Left renal pelvis (tissue), 4 donors: ENCODE results near the gene APMAP. TPM values are rescaled to one million over a fixed set of nuclear protein-coding genes. Genes with fewer than 3 reads are reported as not detected.

Experiments
- DNase-seq, 4 donors: peaks; one replicate each; pipeline ENCODE4 v3.0.0-alpha.2; 2013; ENCODE audit warnings: low read depth in 4 of 4, low spot score in 3 of 4
- polyA plus RNA-seq, 4 donors: library from polyadenylated mRNA; unstranded; fragments of 120-200 nt; gene quantifications; one replicate each; pipeline ENCODE4 v1.2.1, GENCODE V29; 2013; ENCODE audit not compliant: insufficient read length in 4 of 4

The APMAP gene
- polyA plus RNA-seq, 4 donors: 89.4 to 108 (median 97.1) TPM

DNA sequence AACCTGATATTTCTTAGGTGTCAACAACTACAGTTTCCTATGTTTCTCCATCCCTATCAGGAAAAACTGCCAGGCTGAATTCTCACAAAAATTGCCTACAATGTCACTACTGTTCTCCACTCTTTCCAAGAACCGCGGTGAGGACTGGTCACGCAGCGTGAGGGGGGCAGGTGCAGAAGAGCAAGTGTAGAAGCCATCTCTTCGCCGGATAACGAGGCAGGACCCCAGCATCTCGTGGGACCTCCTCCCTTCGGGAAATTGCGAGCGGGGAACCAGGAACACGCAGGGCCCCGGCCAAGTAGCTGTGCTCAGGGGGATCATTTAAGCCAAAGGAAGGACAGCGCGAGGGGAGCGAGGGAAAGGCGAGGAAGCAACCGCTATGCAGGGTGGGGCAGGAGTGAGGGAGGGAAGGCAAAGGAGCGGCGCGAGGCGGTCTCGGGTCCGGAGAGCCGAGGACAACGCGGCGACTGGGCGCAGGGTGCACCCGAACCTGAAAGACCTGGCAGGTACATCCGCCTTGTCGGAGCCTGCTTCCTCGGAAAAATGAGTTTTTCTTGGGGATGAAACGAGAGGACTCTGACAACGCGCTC, 559 bp downstream of the APMAP start:
- no peak for DNase-seq

DNA sequence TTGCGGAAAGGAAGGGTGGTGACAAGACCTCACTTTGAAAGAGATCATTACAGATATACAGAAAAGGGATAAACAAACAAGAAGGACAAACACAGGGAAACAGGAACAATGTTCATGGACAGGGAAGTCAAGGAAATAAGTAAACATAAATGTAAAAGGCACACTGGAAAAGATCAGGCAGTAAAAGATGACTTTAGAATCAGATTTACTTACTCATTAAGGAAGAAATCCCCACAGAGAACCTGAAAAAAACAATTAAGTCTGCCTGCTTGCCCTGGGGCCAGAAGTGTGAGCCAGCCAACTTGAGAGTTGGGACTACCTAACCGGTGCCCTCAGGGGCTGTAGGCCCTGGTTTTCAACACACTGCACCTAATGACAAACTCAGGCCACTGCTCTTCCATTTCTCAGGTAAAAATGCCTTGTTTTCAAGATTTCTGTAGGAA, 1.7 kb downstream of the APMAP start:
- DNase-seq: no peak

DNA sequence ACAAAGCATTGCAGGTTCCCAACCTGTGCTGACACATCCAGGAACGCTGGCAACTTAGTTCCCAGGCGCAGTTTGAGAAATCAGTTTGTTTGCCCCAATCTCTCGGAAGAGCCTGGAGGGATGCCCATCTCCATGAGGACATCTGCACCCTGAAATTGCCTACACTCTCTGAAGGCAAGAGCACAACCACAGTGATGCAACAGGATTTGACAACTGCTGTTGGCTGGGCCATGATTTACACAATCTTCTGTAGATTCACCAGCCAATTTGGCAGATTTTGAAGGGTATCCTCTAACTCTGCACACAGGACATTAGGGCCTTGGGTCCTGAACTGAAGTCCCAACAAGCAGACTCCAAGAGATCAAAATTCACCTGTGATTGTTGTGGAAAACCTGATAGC, 3.4 kb downstream of the APMAP start:
- DNase-seq: no peak

DNA sequence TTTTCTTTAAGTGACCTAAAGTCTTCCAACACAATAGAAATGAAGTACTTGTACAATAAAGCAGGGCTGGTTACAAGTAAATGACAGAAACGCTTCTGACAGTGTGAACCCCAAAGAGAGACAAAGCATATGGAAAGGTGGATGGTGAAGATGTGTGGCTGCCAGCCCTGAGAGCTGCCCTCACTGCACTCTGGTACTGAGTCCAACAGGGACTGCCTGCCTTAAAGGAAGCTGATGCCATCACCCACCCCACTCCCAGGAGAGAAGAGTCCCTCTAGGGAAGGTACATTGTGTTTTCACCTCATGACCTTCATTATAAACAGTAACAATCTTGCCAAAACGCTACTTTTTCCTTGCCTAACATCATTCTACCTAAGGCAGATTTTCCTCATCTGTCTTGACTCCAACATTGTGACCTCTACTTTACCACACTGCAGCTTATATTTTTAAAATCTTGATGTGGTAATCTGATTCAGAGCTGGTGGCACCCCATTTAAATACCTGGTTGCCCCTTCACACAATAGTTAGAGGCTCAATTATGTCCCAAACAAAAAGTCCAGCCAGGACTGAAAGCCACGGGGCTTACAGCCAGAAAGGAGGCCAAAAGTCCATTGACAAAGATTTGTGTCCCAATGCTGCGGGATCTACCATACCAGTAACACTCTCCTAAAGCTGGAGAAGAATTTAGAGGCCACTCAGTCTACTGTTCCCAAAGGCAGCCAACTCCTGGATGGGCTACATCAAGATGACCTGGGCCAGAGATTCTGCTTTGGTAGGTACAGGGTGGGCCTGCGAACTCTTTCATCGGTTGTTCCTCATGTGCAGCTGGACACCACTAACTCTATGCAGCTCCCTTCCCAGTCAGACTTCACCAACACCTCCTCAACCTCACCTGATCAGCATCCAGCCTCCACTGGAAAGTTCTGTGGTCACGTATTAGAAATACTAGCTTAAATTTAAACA, 4.4 kb downstream of the APMAP start:
- DNase-seq: no peak

DNA sequence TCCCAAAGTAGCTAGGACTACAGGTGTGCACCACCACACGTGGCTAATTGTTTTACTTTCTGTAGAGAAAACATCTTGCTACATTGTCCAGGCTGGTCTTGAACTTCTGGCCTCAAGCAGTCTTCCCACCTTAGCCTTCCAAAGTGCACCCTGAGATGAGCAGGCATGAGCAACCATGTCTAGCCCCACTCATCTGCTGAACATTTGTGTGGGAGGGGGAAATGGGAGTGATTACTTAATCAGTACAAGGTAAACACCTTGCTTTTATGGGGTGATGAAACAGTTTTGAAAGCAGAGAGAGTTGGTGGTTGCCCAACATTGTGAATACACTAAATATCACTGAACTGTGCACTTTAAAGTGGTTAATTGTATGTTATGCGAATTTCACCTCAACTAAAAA, 5.3 kb downstream of the APMAP start:
- DNase-seq: no peak

DNA sequence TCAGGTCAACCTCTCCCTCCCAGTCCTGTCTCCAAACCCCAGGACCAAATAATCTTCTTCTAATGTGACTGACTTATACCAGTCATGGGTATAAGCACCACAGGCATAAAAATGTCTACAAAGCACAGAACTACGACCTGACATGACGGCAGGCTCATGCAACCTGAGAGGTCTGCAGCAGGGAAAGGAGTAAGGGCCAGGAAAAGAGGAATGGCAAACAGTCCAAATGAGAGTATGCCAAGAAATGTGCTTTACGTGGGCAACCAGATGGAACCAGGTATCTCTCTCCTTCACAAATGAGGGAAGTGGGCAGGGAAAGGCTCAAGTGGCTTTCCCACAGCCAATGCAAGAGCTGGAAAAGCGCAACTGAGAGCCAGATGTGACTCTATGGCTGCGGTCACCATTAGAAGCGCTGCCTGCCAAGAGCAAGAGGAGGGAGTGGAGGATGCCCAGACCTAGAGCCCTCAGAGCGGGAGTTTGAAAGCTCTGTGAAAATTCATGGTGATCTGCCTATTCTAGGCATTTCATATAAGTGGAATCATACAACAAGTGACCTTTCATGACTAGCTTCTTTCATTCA, 6.0 kb downstream of the APMAP start:
- no peak for DNase-seq

DNA sequence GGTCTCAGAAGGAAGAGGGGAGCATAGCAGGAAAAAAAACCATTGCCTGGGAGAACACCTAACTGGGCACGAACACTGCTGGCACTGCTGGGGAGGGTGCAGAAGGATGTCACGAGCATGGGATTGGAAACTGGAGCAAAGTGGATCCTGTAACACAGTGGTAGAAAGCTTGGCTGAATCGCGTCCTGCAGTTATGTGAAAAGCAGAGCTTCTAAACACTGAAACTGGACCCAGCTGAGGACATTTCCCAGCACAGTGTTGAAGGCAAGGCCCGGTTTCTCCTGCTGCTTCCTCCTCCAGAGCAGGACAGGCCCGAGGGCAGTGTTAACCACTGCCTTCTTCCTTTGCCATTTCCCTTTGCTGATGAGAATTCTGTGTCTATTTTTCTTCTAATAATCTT, 6.7 kb downstream of the APMAP start:
- DNase-seq: no peak

DNA sequence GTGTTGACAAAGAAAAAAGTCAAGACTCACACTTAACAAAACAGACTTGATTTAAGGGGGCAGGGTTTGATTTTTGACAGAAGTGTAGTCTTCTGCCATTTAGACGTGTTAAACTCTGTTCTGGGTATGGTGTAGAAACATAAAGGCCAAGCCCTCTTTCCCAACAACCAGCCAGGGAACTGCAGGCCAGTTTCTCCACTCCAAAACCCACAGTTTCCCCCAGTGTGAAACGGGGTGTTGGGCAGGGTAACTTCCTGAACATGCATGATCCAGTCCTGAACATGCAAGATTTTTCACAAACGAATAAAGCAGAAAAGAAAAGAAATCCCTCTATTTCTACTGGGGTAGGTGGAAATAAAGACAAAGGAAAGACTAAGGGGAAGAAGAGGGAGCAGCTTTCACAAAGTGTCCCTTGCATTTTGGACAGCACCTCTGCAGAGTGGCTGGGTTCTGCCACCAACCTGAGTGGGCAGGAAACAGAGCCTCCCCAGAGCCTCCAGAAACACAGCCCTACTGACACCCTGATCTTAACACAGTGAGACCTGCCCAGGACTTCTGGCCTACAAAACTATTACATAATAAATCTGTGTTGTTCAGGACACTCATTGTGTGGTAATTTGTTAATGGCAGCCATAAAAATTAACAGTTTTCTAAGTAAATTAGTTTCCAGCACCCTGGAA, 7.5 kb downstream of the APMAP start:
- DNase-seq: no peak

DNA sequence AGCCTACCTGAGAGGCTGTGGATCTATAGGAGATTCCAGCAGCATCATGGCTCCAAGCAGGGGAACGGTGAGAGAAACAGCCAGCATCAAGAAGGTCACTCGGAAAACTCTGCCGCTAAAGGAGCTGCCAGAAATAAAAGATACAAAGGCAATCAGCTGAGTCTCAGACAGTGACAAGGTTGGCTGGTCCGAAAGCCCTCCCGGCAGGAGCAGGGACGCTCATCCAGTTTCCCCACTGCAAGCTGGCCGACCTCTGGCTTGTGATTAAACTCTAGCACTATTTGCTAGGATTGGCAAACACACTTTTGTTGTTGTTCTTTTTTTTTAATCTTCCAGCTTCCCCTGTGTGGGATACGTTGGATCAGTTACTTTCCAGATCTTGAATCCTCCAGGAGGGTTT, 8.7 kb downstream of the APMAP start:
- no peak for DNase-seq

DNA sequence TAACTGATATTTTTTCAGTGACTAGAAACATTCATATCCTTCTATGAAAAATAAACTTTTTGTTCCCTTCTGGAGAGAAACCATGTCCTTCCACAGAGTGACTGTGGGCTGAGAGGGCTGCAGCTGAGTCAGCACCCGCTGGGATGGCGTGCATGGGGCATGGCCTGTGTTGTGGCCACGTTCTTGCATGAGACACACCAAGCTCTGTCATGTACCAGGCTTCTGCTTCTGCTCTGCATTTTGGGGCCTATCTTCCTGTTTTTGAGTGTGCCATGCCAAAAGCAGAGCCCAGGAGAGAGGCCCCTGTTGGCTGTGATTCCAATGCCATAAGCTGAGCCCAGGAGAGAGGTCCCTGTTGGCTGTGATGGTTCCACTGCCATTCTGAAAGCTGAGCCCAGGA, 10.8 kb downstream of the APMAP start:
- no peak for DNase-seq

DNA sequence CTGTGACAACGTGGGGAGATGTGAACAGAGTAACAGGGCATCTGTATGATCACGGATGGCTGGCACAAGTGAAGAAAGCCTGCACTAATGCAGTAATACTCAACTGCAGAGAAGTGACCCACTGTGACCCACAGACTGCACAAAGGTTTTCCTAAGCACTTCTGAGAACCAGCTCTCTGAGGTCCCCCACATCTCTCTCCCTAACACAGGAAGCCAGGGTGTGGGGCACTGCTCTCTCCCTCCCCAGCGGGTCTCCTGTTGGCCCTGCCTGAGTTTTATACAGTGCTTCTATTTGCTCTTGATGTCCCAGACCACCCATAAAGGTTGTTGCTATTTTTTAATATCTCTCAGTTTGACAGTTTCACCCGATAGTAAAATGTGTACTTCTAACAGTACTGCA, 11.3 kb downstream of the APMAP start:
- DNase-seq: no peak

DNA sequence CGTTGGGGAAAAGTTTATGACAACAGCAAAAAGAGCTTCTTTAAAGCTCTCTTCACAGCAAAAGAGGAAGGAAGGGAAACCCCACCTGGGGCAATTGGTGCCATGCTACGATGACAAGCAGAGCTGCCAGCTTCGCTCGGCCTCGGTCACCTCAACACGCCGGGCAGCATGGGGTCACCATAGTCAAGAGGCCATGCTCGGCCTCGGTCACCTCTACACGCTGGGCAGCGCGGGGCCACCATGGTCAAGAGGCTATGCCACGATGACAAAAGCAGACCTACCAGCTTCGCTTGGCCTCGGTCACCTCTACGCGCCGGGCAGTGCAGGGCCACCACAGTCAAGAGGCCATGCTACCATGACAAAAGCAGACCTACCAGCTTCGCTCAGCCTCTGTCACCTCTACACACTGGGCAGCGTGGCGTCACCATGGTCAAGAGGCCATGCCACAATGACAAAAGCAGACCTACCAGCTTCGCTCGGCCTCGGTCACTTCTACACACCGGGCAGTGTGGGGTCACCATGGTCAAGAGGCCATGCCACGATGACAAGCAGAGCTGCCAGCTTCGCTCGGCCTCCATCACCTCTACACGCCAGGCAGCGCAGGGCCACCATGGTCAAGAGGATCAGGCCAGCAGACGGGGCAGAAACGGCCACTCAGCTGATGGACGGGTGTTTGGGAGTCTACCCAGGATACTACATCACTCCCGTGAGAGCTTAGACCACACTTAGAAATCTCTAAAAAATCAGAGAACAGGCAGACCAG, 12.1 kb downstream of the APMAP start:
- no peak for DNase-seq

DNA sequence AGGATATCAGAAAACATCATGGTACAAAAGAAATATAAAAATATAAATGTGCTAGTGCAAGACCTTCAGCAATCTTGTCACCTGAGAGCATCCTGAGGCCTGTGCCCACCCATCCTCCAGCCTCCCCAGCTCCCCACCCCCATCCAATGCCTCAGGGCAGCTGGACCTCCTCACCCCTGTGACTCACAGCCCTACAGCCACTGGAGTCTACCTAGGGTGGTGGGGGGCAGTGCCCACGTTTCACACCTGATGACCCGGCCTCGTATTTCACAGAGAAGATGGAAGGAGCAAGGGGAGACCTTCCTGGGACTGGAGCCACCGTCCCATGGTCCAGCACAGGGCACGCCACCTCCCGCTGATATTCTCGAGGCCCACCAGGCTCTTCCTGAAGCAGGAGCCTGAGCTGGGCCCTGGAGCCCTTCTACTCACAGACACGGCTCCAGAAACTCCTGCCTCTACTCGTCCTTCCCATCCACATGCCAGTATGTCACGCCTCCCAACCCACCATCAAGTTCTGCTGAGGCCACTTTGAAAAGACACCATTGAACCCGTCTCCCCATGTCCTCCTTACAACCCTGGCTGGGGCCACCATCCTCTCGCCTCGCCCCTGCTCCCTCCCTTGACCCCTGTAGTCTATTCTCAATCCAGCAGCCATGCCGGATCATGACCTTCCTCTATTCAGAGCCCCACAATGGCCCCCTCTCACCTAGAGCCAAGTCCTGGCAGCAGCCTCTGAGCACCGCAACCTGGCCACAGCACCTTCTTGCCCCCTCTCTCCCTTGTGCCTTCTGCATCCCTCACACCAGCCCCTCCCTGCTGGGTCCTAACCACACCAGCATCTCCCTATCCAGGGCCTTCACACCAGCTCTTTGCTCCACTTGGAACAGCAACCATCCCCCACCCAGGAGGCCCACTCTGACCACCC, 13.3 kb downstream of the APMAP start:
- DNase-seq: no peak

DNA sequence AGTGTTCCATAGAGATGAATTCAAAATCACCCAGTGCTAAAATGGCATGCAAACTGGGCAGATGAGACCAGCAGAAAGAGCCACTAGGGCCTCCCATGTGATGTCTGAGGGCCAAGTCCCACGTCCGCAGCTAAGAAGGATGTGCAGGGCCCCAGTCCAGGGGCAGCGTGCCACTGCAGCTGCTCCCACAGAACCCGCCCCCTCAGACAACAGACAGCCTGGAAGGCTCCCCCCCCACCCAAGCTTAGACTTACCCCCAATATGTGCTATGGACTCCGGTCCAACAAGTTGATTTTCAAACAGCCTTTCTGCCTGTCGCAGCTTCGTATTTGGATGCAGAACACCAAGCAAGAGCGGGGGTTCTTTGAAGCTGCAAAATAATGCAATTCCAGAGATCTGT, 14.0 kb downstream of the APMAP start:
- no peak for DNase-seq

DNA sequence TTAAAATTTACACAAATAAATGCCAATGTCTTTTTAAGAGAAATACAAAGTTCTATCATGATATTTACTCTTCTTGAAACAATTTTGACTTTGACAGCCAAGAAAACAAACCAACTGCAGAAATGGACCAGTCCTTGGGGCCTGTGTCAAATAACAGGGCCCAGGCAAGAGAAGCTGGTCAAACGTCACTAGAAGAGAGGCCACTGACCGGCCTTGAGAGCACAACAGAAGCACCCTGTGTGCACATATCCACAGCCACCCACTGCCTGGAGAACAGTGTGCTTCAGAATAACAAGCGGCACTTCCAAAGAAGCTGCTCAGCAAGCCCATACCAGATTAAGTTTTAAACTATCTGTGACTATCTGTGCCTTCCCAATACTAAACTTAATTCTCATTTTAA, 14.8 kb downstream of the APMAP start:
- no peak for DNase-seq

DNA sequence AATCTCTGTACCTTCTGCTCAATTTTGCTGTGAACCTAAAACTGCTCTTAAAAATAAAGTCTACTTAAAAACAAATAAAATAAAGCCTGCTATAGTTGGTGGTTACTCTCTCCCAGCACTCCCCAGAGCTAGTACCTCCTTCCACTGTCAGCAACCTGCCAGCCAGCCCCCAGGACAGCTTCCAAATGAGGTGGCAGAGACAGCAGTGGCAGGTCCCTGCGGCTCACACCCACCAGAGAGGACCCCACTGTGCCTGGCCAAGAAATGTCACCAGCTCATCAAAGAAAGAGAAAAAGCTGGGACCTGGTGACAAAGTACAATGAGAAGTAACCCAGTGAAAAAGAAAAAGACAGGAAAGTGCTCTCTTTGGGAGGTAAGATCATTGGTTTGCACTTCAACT, 15.2 kb downstream of the APMAP start:
- DNase-seq: no peak

DNA sequence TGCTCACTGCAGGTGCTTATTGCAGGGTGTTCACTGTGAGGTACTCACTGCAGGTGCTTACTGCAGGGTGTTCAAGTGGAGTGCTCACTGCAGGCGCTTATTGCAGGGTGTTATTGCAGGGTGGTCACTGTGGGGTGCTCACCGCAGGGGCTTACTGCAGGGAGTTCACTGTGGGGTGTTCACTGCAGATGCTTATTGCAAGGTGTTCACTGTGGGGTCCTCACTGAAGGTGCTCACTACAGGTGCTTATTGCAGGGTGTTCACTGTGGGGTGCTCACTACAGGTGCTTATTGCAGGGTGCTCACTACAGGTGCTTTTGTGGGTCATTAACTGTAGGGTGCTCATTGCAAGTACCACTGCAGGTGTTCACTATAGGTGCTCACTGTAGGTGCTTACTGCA, 20.2 kb downstream of the APMAP start:
- no peak for DNase-seq

DNA sequence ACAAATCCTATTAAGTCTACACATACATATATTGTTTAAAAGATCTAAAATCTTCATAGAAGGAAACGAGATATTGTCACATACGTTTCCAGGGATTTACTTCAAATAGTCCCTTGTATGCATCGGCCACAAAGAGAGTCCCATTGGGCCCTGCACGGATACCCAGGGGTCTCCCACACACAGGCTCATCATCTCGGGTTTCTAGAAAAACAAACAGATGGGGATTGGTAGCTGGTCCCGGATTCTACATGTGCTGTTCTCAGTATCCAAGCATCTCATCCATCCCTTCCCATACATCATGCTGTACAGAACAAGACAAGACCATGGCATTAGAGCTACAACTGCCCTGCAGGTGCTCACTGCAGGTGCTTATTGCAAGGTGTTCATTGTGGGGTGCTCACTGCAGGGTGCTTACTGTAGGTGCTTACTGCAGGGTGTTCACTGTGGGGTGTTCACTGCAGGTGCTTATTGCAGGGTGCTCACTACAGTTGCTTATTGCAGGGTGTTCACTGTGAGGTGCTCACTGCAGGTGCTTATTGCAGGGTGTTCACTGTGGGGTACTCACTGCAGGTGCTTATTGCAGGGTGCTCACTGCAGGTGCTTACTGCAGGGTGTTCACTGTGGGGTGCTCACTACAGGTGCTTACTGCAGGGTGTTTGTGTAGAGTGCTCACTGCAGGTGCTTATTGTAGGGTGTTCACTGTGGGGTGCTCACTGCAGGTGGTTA, 21.0 kb downstream of the APMAP start:
- peak in 1 of 4 donors; percentile 36 for DNase-seq

DNA sequence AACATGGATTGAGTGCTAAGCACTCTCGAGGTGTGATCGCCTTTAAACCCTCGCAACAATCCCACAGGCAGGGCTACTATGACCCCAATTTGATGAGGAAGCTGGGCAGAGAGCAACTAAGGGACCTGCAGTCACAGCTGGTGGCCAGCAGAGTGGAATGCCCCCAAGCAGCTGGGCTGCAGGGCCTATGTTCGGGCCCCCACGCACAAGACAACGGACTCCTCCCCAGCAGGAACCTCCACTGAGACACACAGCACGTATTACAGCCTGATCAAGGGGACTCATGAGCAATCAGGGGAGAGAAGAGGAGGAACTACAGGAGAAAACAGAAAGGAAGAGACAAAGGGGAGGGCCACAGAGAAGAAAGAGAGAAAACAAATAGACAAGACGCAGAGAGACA, 21.8 kb downstream of the APMAP start:
- DNase-seq: no peak
